Measurements from ENCODE around the gene ZFAND3.

Gene ZFAND3

GRCh38 chr6:38016824-38017223 is 197.3 kb downstream of the ZFAND3 start:
- Histone ChIP-seq H3K9ac (ENCODE audit: insufficient read length, low read depth) (no peak overlapping the region), H3K36me3 (ENCODE audit: insufficient read depth, insufficient read length, low read length) (no peaks in the 10 kb centered on the region), H3K4me1 (ENCODE audit: insufficient read depth, insufficient read length) (no peaks in the 10 kb centered on the region), H3K27me3 (ENCODE audit: insufficient read depth, insufficient read length) (no peaks in the 10 kb centered on the region), H3K9me3 (ENCODE audit: insufficient read depth, low read length) (no peaks in the 10 kb centered on the region), H3K4me3 (ENCODE audit: insufficient read length, low read depth) (no peak overlapping the region)
- no peak for DNase-seq (ENCODE audit: low read depth, low spot score)
- no peak for TF ChIP-seq SUZ12 (IDR thresholded peaks at IDR 0.05; ENCODE audit: extremely low read depth, insufficient read depth, insufficient read length)
- TF ChIP-seq ZNF274 (IDR thresholded peaks at IDR 0.05; ENCODE audit: low read depth, low read length): no peak
- no peak for TF ChIP-seq YY1 (IDR thresholded peaks at IDR 0.05; ENCODE audit: insufficient read depth, insufficient read length)

- DNase-seq (ENCODE audit: low read depth, low spot score): no peak
- TF ChIP-seq YY1 (IDR thresholded peaks at IDR 0.05; ENCODE audit: insufficient read depth, insufficient read length): no peak
- TF ChIP-seq SUZ12 (IDR thresholded peaks at IDR 0.05; ENCODE audit: extremely low read depth, insufficient read depth, insufficient read length): no peak
- no peak for TF ChIP-seq ZNF274 (IDR thresholded peaks at IDR 0.05; ENCODE audit: low read depth, low read length)
- H3K36me3 ChIP-seq (ENCODE audit: insufficient read depth, insufficient read length, low read length): no peaks in the 10 kb centered on the region
Observed at GRCh38 chr6:38018755-38019165, 199.2 kb downstream of the ZFAND3 start.

GRCh38 chr6:38020593-38020992 is 201.1 kb downstream of the ZFAND3 start:
- DNase-seq (ENCODE audit: low read depth, low spot score): no peak
- H3K36me3 ChIP-seq (ENCODE audit: insufficient read depth, insufficient read length, low read length): no peaks in the 10 kb centered on the region
- TF ChIP-seq YY1 (IDR thresholded peaks at IDR 0.05; ENCODE audit: insufficient read depth, insufficient read length) (no peak), SUZ12 (IDR thresholded peaks at IDR 0.05; ENCODE audit: extremely low read depth, insufficient read depth, insufficient read length) (no peak), ZNF274 (IDR thresholded peaks at IDR 0.05; ENCODE audit: low read depth, low read length) (no peak)

More at GRCh38 chr6:38018755-38019165, 199.2 kb downstream of the ZFAND3 start:
- Histone ChIP-seq H3K9ac (ENCODE audit: insufficient read length, low read depth) (no peak overlapping the region), H3K4me3 (ENCODE audit: insufficient read length, low read depth) (no peak overlapping the region), H3K9me3 (ENCODE audit: insufficient read depth, low read length) (no peaks in the 10 kb centered on the region), H3K4me1 (ENCODE audit: insufficient read depth, insufficient read length) (no peaks in the 10 kb centered on the region), H3K27me3 (ENCODE audit: insufficient read depth, insufficient read length) (no peaks in the 10 kb centered on the region)

GRCh38 chr6:38021029-38021428 is 201.5 kb downstream of the ZFAND3 start:
- H3K4me3 ChIP-seq (ENCODE audit: insufficient read length, low read depth): no peak overlapping the region
- H3K4me1 ChIP-seq (ENCODE audit: insufficient read depth, insufficient read length): no peaks in the 10 kb centered on the region
- no peaks in the 10 kb centered on the region for H3K36me3 ChIP-seq (ENCODE audit: insufficient read depth, insufficient read length, low read length)
- H3K9ac ChIP-seq (ENCODE audit: insufficient read length, low read depth): no peak overlapping the region
- H3K9me3 ChIP-seq (ENCODE audit: insufficient read depth, low read length): no peaks in the 10 kb centered on the region
- no peaks in the 10 kb centered on the region for H3K27me3 ChIP-seq (ENCODE audit: insufficient read depth, insufficient read length)
- no peak for TF ChIP-seq SUZ12 (IDR thresholded peaks at IDR 0.05; ENCODE audit: extremely low read depth, insufficient read depth, insufficient read length)
- TF ChIP-seq ZNF274 (IDR thresholded peaks at IDR 0.05; ENCODE audit: low read depth, low read length): no peak
- TF ChIP-seq YY1 (IDR thresholded peaks at IDR 0.05; ENCODE audit: insufficient read depth, insufficient read length): no peak
- DNase-seq (ENCODE audit: low read depth, low spot score): no peak

More at GRCh38 chr6:38020593-38020992, 201.1 kb downstream of the ZFAND3 start:
- no peaks in the 10 kb centered on the region for H3K27me3 ChIP-seq (ENCODE audit: insufficient read depth, insufficient read length)
- no peaks in the 10 kb centered on the region for H3K9me3 ChIP-seq (ENCODE audit: insufficient read depth, low read length)
- H3K9ac ChIP-seq (ENCODE audit: insufficient read length, low read depth): no peak overlapping the region
- H3K4me3 ChIP-seq (ENCODE audit: insufficient read length, low read depth): no peak overlapping the region
- H3K4me1 ChIP-seq (ENCODE audit: insufficient read depth, insufficient read length): no peaks in the 10 kb centered on the region

GRCh38 chr6:38021571-38021970 is 202.0 kb downstream of the ZFAND3 start:
- H3K4me3 ChIP-seq (ENCODE audit: insufficient read length, low read depth): no peak overlapping the region
- H3K27me3 ChIP-seq (ENCODE audit: insufficient read depth, insufficient read length): no peaks in the 10 kb centered on the region
- no peak for DNase-seq (ENCODE audit: low read depth, low spot score)
- H3K4me1 ChIP-seq (ENCODE audit: insufficient read depth, insufficient read length): no peaks in the 10 kb centered on the region
- TF ChIP-seq SUZ12 (IDR thresholded peaks at IDR 0.05; ENCODE audit: extremely low read depth, insufficient read depth, insufficient read length) (no peak), YY1 (IDR thresholded peaks at IDR 0.05; ENCODE audit: insufficient read depth, insufficient read length) (no peak), ZNF274 (IDR thresholded peaks at IDR 0.05; ENCODE audit: low read depth, low read length) (no peak)
- H3K9ac ChIP-seq (ENCODE audit: insufficient read length, low read depth): no peak overlapping the region
- no peaks in the 10 kb centered on the region for H3K9me3 ChIP-seq (ENCODE audit: insufficient read depth, low read length)
- no peaks in the 10 kb centered on the region for H3K36me3 ChIP-seq (ENCODE audit: insufficient read depth, insufficient read length, low read length)

- Histone ChIP-seq H3K9me3 (ENCODE audit: insufficient read depth, low read length) (no peaks in the 10 kb centered on the region), H3K27me3 (ENCODE audit: insufficient read depth, insufficient read length) (no peaks in the 10 kb centered on the region)
Observed at GRCh38 chr6:38022688-38023087, 203.2 kb downstream of the ZFAND3 start.

GRCh38 chr6:38024908-38025307 is 205.4 kb downstream of the ZFAND3 start:
- no peaks in the 10 kb centered on the region for H3K9me3 ChIP-seq (ENCODE audit: insufficient read depth, low read length)
- H3K4me3 ChIP-seq (ENCODE audit: insufficient read length, low read depth): no peak overlapping the region
- H3K27me3 ChIP-seq (ENCODE audit: insufficient read depth, insufficient read length): no peaks in the 10 kb centered on the region
- no peak for DNase-seq (ENCODE audit: low read depth, low spot score)
- no peaks in the 10 kb centered on the region for H3K36me3 ChIP-seq (ENCODE audit: insufficient read depth, insufficient read length, low read length)
- H3K9ac ChIP-seq (ENCODE audit: insufficient read length, low read depth): no peak overlapping the region
- TF ChIP-seq ZNF274 (IDR thresholded peaks at IDR 0.05; ENCODE audit: low read depth, low read length): no peak
- TF ChIP-seq YY1 (IDR thresholded peaks at IDR 0.05; ENCODE audit: insufficient read depth, insufficient read length): no peak
- TF ChIP-seq SUZ12 (IDR thresholded peaks at IDR 0.05; ENCODE audit: extremely low read depth, insufficient read depth, insufficient read length): no peak
- H3K4me1 ChIP-seq (ENCODE audit: insufficient read depth, insufficient read length): no peaks in the 10 kb centered on the region

More at GRCh38 chr6:38022688-38023087, 203.2 kb downstream of the ZFAND3 start:
- no peaks in the 10 kb centered on the region for H3K4me1 ChIP-seq (ENCODE audit: insufficient read depth, insufficient read length)
- no peaks in the 10 kb centered on the region for H3K36me3 ChIP-seq (ENCODE audit: insufficient read depth, insufficient read length, low read length)
- no peak overlapping the region for H3K9ac ChIP-seq (ENCODE audit: insufficient read length, low read depth)
- H3K4me3 ChIP-seq (ENCODE audit: insufficient read length, low read depth): no peak overlapping the region
- no peak for TF ChIP-seq YY1 (IDR thresholded peaks at IDR 0.05; ENCODE audit: insufficient read depth, insufficient read length)
- TF ChIP-seq ZNF274 (IDR thresholded peaks at IDR 0.05; ENCODE audit: low read depth, low read length): no peak
- no peak for TF ChIP-seq SUZ12 (IDR thresholded peaks at IDR 0.05; ENCODE audit: extremely low read depth, insufficient read depth, insufficient read length)
- no peak for DNase-seq (ENCODE audit: low read depth, low spot score)

Data from NT2/D1 (cell line).